AG08395 (cell line): Measurements from ENCODE around the gene HELZ.
A peak's percentile ranks its signal among the peaks of the same experiment; 100 is the strongest.
"Not testable (repeated sequence)": the region's sequence is repeated elsewhere in the genome, so short reads cannot be mapped to it uniquely, and the experiment has no call there.

ENCODE experiments used
- DNase-seq: peaks from one replicate; pipeline ENCODE4 v3.0.0; 2012; ENCODE audit warnings: mixed read lengths, low spot score

HELZ gene

DNA sequence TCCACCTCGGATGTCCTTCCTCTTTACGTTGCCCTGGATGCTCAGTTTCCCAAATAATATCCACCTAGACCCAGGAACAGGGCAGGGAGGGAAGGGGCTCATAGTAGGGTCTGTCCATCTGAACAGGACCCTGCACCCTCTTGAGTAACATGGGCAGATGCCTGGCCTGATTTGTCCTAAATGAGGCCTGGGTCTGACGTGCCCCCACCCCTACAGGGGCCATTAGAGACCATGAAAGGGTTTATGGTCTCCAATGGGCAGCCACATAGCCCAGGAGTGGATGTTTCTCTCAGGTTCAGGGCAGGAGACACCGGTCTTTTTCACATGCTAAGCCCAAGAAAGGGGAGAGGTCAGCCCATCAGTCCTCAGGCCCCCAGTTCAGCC lies 193.8 kb downstream of the HELZ start:
- no peak for DNase-seq

DNA sequence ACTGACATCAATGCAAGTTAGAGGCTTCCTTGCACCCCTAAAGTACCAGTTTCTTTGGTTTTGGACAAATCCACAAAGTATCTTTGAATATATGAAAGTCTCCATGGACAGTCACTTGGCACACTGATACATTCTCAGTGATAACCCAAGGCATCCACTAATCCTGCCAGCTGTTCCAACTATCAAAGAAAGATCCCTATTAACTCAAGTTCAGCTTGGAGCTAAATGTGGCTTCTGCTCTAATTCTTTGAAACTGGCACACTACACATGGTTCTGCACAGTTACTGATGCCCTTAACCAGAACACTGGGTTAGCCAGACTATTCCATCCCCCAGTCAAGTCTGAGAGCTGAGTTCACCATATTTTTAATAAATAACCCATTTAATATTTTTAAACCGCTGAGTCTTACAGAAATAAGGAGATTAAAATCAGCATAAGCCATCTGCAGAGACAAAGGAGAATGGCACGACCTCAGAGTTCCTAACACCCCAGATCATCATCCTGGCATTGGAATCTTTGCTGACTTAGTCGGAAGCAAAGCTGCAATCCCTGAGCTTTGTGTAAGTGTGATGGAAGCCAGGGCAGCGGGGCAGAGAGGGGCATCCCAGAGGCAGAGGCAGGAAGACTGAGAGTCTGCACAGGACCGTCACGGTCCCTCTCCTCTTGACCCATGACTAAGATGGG lies 194.4 kb downstream of the HELZ start:
- DNase-seq, result no peak

DNA sequence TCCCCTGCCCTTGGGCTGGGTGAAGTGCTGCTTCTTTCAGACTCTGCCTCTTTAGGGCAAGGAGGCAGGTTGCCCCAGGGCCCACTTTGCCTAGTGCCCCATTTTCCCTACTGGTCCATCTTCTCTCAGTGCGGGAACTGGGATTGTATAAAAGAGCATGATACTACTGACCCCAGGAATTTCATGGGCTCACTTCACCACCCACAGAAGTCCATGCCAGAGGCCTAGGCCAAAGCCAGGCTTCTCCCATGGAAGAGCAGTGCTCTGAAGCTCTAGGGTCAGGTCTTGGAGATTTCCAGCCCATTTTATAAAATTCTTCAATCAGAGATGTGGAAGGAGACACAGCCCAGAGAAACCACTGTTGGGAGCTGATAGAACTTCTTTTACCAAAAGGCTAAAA lies 194.9 kb downstream of the HELZ start:
- DNase-seq, result no peak

DNA sequence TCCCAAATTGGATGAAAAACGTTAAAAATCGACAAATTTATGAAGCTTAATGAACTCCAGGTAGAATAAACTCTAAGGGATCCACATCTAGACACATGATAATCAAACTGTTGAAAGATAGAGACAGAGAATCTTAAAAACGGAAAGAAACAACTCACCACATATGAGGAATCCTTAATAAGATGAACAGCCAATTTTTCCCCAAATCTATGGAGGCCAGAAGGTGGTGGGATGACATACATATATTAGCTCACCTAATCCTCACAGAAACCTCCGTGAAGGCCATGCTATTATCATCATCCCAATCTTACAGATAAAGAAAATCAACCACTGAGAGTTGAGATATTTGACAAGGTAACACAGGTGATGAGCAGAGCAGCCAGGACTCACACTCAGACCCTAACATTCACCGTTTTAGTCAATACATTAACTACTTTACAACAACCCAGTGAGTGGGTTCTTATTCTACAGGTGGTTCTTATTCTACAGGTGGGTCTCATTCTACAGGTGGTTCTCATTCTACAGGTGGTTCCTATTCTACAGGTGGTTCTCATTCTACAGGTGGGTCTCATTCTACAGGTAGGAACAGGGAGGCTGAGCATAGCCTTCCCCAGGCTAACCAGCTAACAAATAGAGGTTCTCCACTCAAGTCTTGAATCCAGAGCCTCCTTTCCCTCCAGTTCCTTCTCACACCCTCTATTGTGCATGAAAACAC lies 195.8 kb downstream of the HELZ start:
- DNase-seq, result no peak

DNA sequence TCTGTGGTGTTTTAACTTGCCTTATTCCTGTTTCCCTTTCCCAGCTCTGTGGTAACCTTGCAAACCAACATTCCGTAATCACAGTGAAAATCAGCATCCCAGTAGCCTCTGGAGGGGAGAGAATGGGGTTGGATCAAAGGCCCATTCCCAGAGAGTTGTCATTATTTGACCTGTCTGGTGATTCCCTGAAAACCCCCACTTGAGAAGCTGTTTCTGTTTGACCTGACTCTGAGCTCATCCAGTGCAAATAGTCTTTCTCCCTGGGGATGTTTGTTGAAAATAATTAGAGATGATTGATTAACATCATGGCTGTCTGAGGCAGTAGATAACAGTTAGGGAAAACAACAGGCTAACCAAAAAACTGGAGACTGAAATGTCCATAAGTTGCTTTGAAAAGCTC lies 197.6 kb downstream of the HELZ start:
- no peak for DNase-seq

DNA sequence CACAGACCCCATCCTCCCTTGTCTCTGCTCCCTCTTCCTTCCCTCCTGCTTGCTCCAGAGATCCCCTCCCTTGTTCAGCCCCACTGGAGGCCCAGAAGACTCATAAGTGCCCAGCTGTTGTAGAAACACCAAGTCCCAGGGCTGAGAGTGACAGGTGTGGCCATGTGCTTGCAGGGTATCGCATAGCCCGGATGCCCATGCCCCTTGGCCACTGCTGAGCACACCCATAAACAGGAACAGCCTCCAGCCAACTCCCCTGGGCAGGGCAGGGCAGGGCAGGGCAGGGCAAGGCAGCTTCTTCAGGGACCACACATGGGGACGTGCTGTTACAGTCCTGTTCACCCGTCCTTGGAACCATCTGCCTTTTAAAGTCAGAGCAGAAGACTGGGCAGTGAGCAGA lies 198.6 kb downstream of the HELZ start:
- DNase-seq, result no peak

DNA sequence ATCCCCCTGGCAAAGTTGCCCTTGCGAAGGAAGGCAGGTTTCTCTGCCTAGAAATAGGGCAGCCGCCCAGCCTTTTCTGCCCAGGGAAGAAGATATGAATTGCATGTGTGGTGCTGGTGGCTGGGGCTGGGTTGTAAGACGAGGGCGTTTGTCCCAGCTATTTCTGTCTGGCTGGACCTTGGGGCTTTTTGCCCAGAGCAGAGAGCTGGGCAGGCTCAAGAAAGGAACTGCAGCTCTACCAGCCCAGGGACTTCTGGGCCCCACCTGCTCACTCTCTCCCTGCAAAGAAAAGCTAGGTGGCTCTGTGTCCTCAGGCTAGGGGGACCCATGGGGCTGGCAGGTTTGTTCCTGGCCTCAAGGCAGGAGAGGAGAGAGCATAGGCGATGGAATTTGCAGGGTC lies 200.1 kb downstream of the HELZ start:
- no peak for DNase-seq

DNA sequence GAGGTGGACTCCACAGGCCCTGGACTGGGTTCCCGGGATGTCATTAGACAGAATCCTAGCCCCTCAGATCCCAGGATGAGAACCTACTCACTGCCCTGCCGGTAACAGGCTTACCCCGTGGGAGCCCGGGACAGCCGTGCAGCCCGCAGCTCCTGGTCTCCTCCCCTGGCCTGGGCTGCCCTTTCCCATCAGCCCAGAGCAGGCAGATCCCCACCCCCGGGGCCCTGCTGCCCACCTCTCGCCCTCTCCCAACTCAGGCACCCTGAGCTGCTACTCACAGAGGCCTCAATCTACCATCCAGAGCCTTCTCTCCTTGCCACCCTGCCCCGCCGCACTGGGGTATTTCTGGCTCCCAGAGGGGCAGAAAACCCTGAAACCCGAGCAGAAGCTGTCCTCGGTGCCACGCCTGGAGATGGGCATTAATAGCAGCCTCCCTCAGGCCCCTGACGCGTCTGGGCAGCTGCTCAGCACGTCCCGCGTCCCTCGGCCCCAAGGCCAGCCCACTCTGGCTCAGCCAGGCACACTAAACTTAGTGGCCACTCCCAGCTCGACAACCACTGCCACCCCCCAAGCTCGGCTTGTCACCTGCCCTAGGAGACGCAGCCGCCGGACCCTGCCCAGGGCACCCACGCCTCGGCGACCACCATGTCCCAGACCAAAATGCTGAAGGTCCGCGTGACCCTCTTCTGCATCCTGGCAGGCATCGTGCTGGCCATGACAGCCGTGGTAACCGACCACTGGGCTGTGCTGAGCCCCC lies 200.8 kb downstream of the HELZ start, which contains the start of gene CACNG1:
Gene CACNG1, plus strand, starts transcription at position 539 of the 757 bp plus-strand sequence. Its CDS starts 107 bp downstream, at position 646.
- no peak for DNase-seq

DNA sequence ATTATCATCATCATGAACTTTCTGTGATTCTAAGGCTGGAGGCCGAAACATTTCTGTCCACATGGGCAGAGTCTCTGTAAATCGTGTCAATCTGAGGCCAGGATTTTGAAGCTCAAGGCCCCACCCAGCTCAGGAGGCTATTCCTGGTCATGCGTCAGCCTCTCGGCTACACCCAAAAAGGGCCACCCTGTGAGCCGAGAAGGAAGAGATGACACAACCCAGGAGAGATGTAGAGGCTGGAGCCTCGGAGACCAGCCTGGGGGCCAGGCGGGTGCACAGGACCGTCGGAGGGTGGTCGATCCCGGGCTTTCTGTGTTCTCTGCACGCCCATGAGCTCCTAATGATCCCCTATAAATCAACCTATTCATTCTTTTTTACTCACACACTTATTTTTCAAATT lies 201.7 kb downstream of the HELZ start:
- DNase-seq, result no peak

DNA sequence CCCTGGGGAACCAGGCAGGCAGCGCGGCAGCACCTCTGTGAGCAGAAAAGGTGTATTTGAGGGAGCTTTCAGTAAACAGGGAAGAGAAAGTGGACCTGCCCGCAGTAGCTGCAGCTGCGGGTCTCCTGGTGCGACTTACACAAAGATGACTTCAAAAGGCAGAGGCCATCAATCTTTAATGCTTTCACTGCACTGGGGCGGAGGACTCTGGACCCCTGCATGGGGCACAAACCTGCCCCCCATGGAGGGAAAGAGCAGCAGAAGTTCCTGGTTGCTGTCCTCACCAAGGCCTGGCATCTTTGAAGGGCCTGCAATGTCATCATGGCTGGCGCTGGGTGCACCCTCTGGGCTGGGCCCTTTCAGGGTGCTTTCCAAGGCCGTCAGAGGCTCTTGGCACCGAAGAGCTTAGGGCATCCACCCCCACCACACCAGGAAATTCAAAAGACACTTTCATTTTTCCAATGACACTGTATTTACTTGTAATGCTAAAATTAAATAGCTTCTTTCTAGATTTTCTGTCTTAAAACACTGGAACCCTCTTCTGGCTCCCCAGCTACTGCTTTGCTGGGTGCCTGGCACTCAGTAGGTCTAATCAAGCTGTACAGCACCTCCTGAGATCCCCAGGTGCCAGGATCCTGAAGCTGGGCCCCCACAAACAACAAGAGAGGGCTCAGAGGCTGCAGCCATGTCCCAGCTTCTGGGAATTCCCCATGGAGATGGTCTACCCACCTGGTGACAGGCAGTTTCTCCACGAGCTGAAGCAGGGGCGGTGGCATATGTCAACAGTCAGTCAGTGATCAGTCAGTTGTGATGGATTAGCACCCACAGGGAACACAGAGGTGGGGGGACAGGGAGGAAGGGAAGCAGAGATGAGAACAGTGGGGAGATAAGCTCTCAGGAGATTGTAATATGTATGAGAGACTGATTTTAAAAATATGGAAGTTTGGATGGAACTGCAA lies 202.8 kb downstream of the HELZ start:
- DNase-seq, result no peak

DNA sequence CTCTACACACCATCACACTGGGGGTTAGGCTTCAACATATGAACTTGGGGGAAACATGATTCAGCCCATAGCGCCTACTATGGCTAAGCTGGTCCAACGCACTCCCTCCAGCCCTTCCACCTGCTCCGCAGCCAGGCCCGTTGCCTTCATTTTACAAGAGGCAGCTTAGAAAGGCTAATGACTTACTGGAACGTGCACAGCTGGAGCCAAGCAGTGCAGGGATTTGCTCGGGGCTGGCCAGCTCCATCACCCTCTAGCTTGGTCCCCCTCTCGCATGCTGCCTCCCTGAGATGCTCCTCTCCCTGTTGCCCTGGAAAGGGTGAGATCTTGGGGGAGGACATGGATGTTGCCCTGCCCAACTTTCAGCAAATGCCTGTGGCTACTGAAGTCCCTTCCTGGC lies 203.5 kb downstream of the HELZ start:
- DNase-seq, result no peak

DNA sequence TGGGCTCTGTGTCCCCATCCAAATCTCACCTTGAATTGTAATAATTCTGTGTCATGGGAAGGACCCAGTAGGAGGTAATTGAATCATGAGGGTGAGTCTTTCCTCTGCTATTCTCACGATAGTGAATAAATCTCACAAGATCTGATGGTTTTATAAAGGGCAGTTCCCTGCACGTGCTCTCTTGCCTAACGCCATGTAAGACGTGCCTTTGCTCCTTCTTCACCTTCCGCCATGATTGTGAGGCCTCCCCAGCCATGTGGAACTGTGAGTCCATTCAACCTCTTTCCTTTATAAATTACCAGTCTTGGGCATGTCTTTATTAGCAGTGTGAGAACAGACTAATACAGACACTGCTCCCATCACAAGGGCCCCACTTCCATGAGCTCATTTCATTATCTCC lies 203.9 kb downstream of the HELZ start:
- not testable (repeated sequence) for DNase-seq

DNA sequence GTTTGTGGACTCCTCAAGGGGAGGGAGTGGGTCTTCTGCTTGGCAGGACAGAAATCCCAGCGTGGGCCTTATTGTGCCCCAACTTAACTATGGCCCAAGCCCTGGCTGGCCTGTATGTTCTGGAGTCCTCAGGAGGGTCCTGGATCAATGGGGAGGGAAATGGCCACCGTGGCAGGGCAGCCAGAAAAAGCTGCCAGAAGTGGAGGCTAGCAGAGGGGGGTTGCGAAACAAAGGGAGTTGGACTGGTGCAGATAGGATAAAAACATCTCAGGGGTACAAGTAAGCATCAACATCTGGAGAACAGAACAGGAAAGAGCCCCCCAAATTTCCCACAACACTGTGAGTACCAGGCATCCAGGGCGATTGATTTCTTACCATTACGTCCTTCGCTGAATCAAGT lies 204.3 kb downstream of the HELZ start:
- no peak for DNase-seq

DNA sequence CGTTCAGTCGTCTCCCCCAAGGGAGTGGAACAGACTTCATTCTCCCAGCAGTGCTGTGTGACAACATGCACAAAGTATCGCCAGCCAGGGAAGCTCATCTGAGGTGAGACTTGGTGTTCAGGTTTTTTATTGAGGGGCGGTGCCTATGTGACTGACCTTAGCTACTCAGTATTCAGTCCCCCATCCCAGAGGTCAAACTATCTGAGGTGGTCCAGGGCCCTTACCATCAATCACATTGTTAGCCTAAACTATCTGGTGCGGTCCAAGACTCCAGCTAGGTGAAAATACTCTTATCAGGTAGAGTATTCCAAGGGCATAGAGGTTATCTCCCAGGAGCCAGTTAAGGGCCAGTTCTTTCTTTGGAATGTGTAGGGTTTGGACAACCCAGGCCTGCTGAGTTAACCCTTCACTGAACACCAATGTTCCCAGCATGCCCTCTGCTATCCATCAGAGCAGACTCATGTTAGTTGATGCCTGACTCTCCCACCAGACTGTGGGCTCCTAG lies 206.1 kb downstream of the HELZ start:
- no peak for DNase-seq

DNA sequence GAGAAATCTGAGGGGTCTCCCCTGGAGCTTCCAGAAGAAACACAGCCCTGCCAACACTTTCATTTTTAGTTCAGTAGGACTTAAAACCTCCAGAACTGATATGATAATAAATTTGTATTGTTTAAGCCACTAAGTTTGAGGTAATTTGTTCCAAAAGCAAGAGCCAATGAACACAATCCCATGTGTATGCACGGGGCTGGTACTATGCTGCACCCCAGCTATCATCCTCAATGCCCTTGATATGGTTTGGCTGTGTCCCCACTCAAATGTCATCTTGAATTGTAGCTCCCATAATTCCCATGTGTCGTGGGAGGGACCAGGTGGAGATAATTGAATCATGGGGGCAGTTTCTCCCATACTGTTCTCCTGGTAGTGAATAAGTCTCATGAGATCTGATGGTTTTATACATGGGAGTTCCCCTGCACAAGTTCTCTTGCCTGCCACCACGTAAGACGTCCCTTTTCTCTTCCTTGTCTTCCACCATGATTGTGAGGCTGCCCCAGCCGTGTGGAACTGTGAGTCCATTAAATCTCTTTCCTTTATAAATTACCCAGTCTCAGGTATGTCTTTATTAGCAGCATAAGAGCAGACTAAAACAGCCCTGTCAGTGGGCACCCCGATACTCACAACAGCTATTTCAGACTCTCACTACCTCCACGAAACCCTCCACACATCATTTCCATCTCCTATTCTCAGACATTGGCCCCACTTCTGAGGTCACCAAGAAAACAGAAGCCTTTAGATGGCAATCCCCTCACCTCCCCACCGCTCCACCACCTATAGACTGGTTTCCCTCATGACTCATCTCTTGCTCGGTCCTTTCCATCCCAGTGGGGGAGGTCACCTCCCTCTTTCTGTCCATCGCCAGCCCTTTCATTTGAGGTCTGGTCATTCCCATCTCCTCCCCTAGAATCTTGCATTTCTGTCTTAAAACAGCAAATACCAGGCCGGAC lies 209.6 kb downstream of the HELZ start:
- DNase-seq, result no peak

DNA sequence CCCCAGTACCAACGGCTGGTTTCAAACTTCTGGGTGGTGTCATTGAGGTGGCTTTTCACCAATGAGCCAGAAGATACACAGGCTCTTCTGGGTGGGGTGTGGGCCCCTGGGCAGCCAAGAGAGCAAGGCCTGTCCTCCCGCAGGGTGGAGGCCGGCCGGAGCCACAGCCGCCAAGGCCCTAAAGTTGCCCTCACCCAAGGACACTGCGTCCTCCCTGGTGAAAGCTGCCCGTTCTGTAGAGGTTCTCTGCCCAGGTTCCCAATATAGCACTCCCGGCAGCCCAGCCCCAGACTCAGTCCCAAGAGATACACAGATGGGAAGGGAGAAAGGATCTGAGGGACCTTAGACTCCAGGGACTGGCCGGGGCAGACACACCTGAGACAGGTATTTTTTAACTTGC lies 211.4 kb downstream of the HELZ start:
- no peak for DNase-seq

DNA sequence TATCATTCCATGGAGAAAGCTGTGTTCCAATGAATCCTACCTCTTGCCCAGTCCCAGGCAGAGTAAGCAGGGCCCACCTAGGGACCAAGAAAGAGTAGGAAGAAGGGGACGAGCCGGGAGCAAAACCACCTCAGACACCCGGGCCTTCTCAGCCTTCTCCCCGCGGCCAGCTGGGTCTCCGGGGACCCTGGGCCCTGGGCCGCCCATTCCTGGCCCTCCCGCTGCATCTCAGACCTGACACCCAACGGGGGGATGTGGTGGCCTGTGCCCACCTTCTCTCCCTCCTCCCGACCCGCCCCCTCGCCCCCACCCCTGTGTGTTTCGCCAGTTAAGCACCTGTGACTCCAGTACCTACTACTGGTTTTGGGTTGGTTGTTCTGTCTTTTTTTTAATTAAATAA lies 212.0 kb downstream of the HELZ start:
- no peak for DNase-seq

DNA sequence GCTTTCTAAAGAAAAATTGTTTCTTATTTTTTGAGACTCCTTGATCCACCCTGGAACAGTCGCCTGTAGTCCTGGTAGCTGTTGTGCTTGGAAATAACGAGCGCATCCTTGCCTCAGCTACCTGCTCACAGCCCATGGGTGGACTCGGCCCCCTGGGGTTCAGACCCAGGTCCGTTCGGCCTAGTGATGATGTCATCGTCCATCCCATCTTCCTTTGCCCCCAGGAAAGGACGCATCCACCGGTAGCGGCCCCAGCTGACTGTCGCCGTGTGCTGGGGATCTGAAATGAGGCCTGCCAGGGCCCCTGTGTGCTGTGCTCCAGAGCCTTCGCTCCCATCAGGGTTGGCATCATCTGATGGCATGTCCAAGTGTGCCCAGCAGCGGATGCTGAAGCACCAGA lies 212.6 kb downstream of the HELZ start:
- no peak for DNase-seq

DNA sequence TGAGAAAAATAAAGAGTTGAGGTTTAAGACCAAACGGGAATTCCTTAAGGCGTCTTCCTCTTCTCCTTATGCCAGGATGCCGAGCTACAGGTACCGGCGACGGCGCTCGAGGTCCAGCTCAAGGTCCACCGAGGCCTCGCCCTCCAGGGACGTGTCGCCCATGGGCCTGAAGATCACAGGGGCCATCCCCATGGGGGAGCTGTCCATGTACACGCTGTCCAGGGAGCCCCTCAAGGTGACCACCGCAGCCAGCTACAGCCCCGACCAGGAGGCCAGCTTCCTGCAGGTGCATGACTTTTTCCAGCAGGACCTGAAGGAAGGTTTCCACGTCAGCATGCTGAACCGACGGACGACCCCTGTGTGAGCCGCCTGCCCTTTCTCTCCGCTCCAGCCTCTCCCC lies 214.4 kb downstream of the HELZ start:
- no peak for DNase-seq

DNA sequence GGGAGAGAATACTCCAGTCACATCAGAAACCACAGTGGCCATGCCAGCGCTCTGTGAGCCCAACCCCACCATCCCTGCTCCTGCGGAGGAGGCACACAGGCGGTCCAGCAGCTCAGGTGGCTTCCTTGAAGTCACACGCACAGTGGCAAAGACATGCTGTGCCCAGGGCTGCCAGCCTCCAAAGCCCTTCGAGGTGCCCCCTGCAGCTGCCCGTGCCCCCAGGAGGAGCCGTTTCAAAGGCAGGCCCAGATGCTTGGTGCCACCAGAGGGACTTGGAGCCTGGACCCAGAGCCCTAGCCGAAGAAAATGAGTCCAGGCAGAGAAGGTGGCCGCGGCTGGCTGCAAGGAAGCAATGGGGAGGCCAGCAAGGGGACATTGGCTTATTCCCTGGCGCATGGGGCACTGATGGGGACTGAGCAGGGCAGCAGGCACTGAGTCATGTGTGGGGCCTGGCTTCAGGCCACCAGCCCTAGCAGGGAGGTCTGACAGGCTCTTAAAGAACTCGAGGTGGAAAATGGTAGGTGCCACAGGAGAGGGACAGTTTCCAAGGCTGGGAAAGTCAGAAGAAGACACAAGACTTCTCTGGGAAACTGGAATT lies 217.9 kb downstream of the HELZ start:
- peak; percentile 35 for DNase-seq
